HG03571 (cell line): ENCODE measurements around the gene ZNF821.
"Not testable (repeated sequence)": the region's sequence is repeated elsewhere in the genome, so short reads cannot be mapped to it uniquely, and the experiment has no call there.

Source experiments
- ATAC-seq: cut with Tn5 transposase; IDR thresholded peaks from one replicate; pipeline ENCODE4 v1.9.1; 2021; ENCODE audit not compliant: unreplicated experiment

ZNF821 gene

GRCh38 chr16:71865173-71865863 lies 18.7 kb downstream of the ZNF821 start:
- no peak for ATAC-seq

GRCh38 chr16:71863995-71864394 lies 20.0 kb downstream of the ZNF821 start:
- ATAC-seq = no peak

GRCh38 chr16:71859762-71860521 lies 24.0 kb downstream of the ZNF821 start:
- ATAC-seq = no peak

- ATAC-seq = no peak
These were observed 27.9 kb downstream of the ZNF821 start for GRCh38 chr16:71855937-71856662.

GRCh38 chr16:71854369-71854948 lies 29.5 kb downstream of the ZNF821 start:
- ATAC-seq = no peak

- peak; percentile 48 for ATAC-seq
These were observed 30.6 kb downstream of the ZNF821 start for GRCh38 chr16:71853413-71853812.

- ATAC-seq = no peak
These were observed 31.4 kb downstream of the ZNF821 start for GRCh38 chr16:71852561-71852960.

- ATAC-seq = no peak
These were observed 31.8 kb downstream of the ZNF821 start for GRCh38 chr16:71852158-71852557.

- ATAC-seq = no peak
These were observed 32.2 kb downstream of the ZNF821 start for GRCh38 chr16:71851746-71852145.

GRCh38 chr16:71848622-71849021 lies 35.4 kb downstream of the ZNF821 start:
- ATAC-seq = no peak

- ATAC-seq = no peak
These were observed 36.9 kb downstream of the ZNF821 start for GRCh38 chr16:71847096-71847495.

GRCh38 chr16:71846431-71846830 lies 37.6 kb downstream of the ZNF821 start:
- no peak for ATAC-seq

GRCh38 chr16:71845639-71846430 lies 38.1 kb downstream of the ZNF821 start, which contains the start of gene ATXN1L:
Gene ATXN1L, plus strand, starts transcription at chr16:71845976. Its CDS starts 3,765 bp downstream, at chr16:71849741.
- ATAC-seq = peak; percentile 64

GRCh38 chr16:71843572-71843971 lies 40.4 kb downstream of the ZNF821 start:
- ATAC-seq = no peak

GRCh38 chr16:71840052-71840451 lies 43.9 kb downstream of the ZNF821 start:
- ATAC-seq = no peak

- no peak for ATAC-seq
These were observed 46.8 kb downstream of the ZNF821 start for GRCh38 chr16:71837150-71837549.

- no peak for ATAC-seq
These were observed 49.7 kb downstream of the ZNF821 start for GRCh38 chr16:71834291-71834690.

- not testable (repeated sequence) for ATAC-seq
These were observed 51.9 kb downstream of the ZNF821 start for GRCh38 chr16:71832112-71832511.

GRCh38 chr16:71831698-71832097 lies 52.3 kb downstream of the ZNF821 start:
- not testable (repeated sequence) for ATAC-seq

- ATAC-seq = no peak
These were observed 53.6 kb downstream of the ZNF821 start for GRCh38 chr16:71830359-71830758.
